ENCODE measurements around the gene BSCL2.

- TF ChIP-seq CTCF (CRISPR knock-in tag; IDR thresholded peaks at IDR 0.05) (no peak), ZNF142 (CRISPR knock-in tag; IDR thresholded peaks at IDR 0.05) (no peak), MTA3 (CRISPR knock-in tag; IDR thresholded peaks at IDR 0.05) (no peak), TBP (CRISPR knock-in tag; IDR thresholded peaks at IDR 0.05) (no peak), ZNF704 (CRISPR knock-in tag; IDR thresholded peaks at IDR 0.05; ENCODE audit: borderline replicate concordance) (no peak)
Measured at GRCh38 chr11:62667460-62667859, 39.8 kb downstream of the BSCL2 start.

Data from HepG2 (cell line).